Esophagus squamous epithelium (tissue), 4 donors: ENCODE data around the gene DSCAML1.

Source experiments
- POLR2A ChIP-seq, 4 donors: fragments of 450-650 bp; IDR thresholded peaks; one replicate each; pipeline ENCODE4 v1.6.1; 2017; ENCODE audit warnings: antibody characterized with exemption in 4 of 4, mild to moderate bottlenecking in 4 of 4, moderate library complexity in 3 of 4
- TF ChIP-seq, protein P1 (sequence below), 6 experiments: fragments of 450-650 bp in 4 of 6; fragments of 200-600 bp in 2 of 6; sonication (generic) in 2 of 6; IDR thresholded peaks; one replicate each; pipeline ENCODE4 v1.5.1; 2016 to 2019; ENCODE audit warnings: antibody characterized with exemption in 6 of 6, mild to moderate bottlenecking in 4 of 6, moderate library complexity in 4 of 6

DNA sequence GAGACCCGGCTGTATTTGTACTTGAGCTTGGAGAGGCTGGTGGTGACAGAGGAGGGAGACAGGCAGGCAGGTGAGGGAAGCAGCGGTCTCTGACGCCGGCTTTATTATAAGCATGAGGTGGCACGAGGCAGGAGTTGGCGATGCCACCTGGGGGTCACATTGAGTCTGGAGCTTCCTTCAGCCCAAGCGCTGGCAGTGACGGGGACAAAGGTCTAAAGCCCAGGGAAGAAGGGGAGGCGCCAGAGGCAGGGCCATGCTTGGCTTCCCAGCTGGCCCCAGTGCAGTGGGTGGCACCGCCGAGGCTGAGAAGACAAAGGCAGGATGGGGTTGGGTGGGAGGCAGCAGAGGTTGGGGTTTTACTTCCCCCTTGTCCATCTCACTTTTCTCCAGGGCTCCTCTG, 23.1 kb upstream of the DSCAML1 start:
- TF ChIP-seq, protein P1, sequence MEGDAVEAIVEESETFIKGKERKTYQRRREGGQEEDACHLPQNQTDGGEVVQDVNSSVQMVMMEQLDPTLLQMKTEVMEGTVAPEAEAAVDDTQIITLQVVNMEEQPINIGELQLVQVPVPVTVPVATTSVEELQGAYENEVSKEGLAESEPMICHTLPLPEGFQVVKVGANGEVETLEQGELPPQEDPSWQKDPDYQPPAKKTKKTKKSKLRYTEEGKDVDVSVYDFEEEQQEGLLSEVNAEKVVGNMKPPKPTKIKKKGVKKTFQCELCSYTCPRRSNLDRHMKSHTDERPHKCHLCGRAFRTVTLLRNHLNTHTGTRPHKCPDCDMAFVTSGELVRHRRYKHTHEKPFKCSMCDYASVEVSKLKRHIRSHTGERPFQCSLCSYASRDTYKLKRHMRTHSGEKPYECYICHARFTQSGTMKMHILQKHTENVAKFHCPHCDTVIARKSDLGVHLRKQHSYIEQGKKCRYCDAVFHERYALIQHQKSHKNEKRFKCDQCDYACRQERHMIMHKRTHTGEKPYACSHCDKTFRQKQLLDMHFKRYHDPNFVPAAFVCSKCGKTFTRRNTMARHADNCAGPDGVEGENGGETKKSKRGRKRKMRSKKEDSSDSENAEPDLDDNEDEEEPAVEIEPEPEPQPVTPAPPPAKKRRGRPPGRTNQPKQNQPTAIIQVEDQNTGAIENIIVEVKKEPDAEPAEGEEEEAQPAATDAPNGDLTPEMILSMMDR (IDR thresholded peaks at IDR 0.05), result no peak
- no peak for TF ChIP-seq POLR2A (IDR thresholded peaks at IDR 0.05)
